Smooth muscle cell (in vitro differentiated cells): Measurements from ENCODE around the gene MDGA2. TPM values are rescaled to one million over a fixed set of nuclear protein-coding genes. Genes with fewer than 3 reads are reported as not detected.
A peak's percentile ranks its signal among the peaks of the same experiment; 100 is the strongest.

Source experiments
- DNase-seq: peaks from one replicate; lab custom pipeline; 2025; ENCODE audit not compliant: unreplicated experiment; lab: John Stamatoyannopoulos, UW
- H2AFZ ChIP-seq: fragments of 200-600 bp; sonication (generic); 2 replicates; pipeline ENCODE4 v1.6.0; 2016; ENCODE audit warnings: antibody characterized with exemption, low read depth, mild to moderate bottlenecking
- H3F3A ChIP-seq: fragments of 200-600 bp; sonication (generic); 2 replicates; pipeline ENCODE4 v1.6.0; 2017; ENCODE audit warnings: antibody characterized with exemption, low read depth
- H3K27ac ChIP-seq: fragments of 200-600 bp; sonication (generic); 2 replicates; pipeline ENCODE4 v1.5.1; 2016; ENCODE audit warnings: low read depth, mild to moderate bottlenecking
- H3K27me3 ChIP-seq: fragments of 200-600 bp; sonication (generic); 2 replicates; pipeline ENCODE4 v1.6.1; 2016; ENCODE audit warnings: low read depth, mild to moderate bottlenecking
- H3K36me3 ChIP-seq: fragments of 200-600 bp; sonication (generic); 2 replicates; pipeline ENCODE4 v1.5.1; 2016; ENCODE audit warnings: low read depth
- H3K4me1 ChIP-seq: fragments of 200-600 bp; sonication (generic); 2 replicates; pipeline ENCODE4 v1.5.1; 2016; ENCODE audit warnings: low read depth
- H3K4me2 ChIP-seq: fragments of 200-600 bp; sonication (generic); 2 replicates; pipeline ENCODE4 v1.6.0; 2016; ENCODE audit warnings: mild to moderate bottlenecking
- H3K4me3 ChIP-seq: fragments of 200-600 bp; sonication (generic); 2 replicates; pipeline ENCODE4 v1.5.1; 2016; ENCODE audit warnings: mild to moderate bottlenecking
- H3K79me2 ChIP-seq: fragments of 200-600 bp; sonication (generic); 2 replicates; pipeline ENCODE4 v1.6.0; 2016; ENCODE audit warnings: low read depth, mild to moderate bottlenecking
- H3K9ac ChIP-seq: fragments of 200-600 bp; sonication (generic); 2 replicates; pipeline ENCODE4 v1.6.0; 2016; ENCODE audit warnings: low read depth
- H3K9me3 ChIP-seq: fragments of 200-600 bp; sonication (generic); replicated peaks from 2 replicates; pipeline ENCODE4 v1.5.1; 2016; ENCODE audit warnings: low read depth
- H4K20me1 ChIP-seq: fragments of 200-600 bp; sonication (generic); 2 replicates; pipeline ENCODE4 v1.6.0; 2016; ENCODE audit warnings: low read depth
- WGBS: methylation state at CpG from one replicate; pipeline ENCODE4 v1.1.7; 2016; ENCODE audit warnings: low lambda C conversion rate; 5-methylcytosine and 5-hydroxymethylcytosine counted together
- polyA plus RNA-seq: library from polyadenylated mRNA; unstranded; fragments of >200 nt; fragmentation: Nextera tagmentation; extraction: Ambion mirVana; gene quantifications from 2 replicates; pipeline ENCODE4 v1.2.1, GENCODE V29; 2016
- total RNA-seq: library from RNA; depleted of rRNA; stranded (reverse); fragments of >200 nt; gene quantifications from 2 replicates; pipeline ENCODE4 v1.2.3, GENCODE V29; 2014
- TF ChIP-seq, protein P1 (sequence below): fragments of 200-600 bp; sonication (generic); IDR thresholded peaks from 2 replicates; pipeline ENCODE4 v1.5.1; 2017; ENCODE audit warnings: borderline replicate concordance, mild to moderate bottlenecking, antibody characterized with exemption; ENCODE audit not compliant: insufficient read depth, poor library complexity, severe bottlenecking

The MDGA2 gene
- total and polyA plus RNA-seq, 2 experiments from 2014 or later, result 1.4 to 1.8 TPM

DNA sequence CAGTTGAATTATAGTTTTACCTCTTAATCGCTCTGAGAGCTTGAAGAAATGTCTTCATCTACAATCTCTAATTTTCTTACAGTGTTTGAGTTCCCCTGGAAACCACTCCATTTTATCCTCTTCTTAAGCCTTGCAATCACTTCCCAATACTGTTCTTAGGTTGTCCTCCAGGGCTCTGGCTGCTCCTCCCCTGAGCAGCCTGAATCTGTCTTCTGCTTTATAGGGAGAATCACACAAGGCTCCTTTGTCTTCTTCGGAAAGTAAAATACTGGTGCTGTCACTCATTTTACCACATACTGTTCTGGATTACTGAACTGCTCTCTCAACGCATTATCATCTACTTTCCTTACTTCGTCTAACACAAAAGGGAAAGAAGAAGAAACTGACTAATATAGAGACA lies 133.7 kb downstream of the MDGA2 start:
- 40% methylated on average over 4 of the region's 4 CpGs for WGBS
- Histone ChIP-seq H3F3A (no peaks in the 10 kb centered on the region), H3K27me3 (no peaks in the 10 kb centered on the region), H4K20me1 (no peaks in the 10 kb centered on the region), H2AFZ (peak overlapping the region; percentile 84), H3K36me3 (no peaks in the 10 kb centered on the region), H3K4me1 (peaks cover 5% of the 10 kb centered on the region), H3K9ac (no peak overlapping the region), H3K27ac (no peak overlapping the region), H3K9me3 (no peaks in the 10 kb centered on the region), H3K4me2 (no peak overlapping the region), H3K4me3 (no peak overlapping the region), H3K79me2 (no peaks in the 10 kb centered on the region)
- DNase-seq, result no peak
- TF ChIP-seq, protein P1, sequence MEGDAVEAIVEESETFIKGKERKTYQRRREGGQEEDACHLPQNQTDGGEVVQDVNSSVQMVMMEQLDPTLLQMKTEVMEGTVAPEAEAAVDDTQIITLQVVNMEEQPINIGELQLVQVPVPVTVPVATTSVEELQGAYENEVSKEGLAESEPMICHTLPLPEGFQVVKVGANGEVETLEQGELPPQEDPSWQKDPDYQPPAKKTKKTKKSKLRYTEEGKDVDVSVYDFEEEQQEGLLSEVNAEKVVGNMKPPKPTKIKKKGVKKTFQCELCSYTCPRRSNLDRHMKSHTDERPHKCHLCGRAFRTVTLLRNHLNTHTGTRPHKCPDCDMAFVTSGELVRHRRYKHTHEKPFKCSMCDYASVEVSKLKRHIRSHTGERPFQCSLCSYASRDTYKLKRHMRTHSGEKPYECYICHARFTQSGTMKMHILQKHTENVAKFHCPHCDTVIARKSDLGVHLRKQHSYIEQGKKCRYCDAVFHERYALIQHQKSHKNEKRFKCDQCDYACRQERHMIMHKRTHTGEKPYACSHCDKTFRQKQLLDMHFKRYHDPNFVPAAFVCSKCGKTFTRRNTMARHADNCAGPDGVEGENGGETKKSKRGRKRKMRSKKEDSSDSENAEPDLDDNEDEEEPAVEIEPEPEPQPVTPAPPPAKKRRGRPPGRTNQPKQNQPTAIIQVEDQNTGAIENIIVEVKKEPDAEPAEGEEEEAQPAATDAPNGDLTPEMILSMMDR, result no peak

DNA sequence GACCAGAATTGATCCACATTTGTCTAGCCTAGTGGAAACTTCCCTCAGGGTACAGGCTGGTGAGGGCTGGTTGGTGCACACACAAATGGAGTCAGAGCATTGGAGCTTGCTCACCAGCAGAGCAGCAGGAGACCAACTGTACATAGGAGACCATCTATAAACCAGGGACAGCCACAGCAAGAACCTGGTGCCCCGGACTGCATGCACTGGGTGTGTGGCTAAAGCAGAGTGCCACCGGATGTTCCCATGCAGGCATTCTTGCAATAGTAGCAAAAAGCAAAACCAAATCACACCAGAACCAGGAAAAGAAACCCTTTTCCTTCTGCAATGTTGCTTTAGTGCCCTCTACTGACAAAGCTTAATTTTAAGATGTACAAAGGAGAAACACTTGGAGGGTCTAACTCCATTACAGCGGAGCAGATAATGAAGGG lies 136.4 kb downstream of the MDGA2 start:
- Histone ChIP-seq H3K27ac (no peak overlapping the region), H4K20me1 (no peaks in the 10 kb centered on the region), H3K36me3 (no peaks in the 10 kb centered on the region), H3K27me3 (no peaks in the 10 kb centered on the region), H3K9me3 (no peaks in the 10 kb centered on the region), H3K4me2 (peak overlapping the region; percentile 36), H3K9ac (no peak overlapping the region), H3K4me1 (peaks cover 5% of the 10 kb centered on the region), H3K79me2 (no peaks in the 10 kb centered on the region), H3K4me3 (no peak overlapping the region), H2AFZ (no peak overlapping the region), H3F3A (no peaks in the 10 kb centered on the region)
- 35% methylated on average over 3 of the region's 3 CpGs for WGBS
- DNase-seq, result no peak
- TF ChIP-seq, protein P1, result peak; percentile 35

DNA sequence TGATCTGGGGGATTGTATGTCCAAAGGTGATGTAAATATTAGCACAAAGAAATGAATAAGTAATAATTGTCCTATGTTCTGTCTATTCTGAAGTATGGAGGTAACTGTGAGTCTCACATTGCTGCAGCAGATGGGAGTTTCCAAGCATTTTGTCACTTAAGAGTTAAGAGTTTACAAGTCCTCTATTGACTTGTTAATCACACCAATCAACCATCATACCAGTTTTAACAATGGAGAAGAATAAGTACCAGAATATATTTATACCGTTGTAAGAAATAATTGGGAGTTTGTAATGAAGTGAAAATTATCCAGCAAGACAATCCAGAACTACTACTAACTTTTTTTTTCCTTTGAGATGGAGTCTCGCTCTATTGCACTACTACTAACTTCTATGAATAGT lies 139.1 kb downstream of the MDGA2 start:
- 58% methylated on average over 2 of the region's 2 CpGs for WGBS
- DNase-seq, result no peak
- Histone ChIP-seq H3K4me3 (no peak overlapping the region), H3K79me2 (no peaks in the 10 kb centered on the region), H3K36me3 (no peaks in the 10 kb centered on the region), H3F3A (no peaks in the 10 kb centered on the region), H3K9ac (no peak overlapping the region), H3K4me2 (no peak overlapping the region), H2AFZ (no peak overlapping the region), H4K20me1 (no peaks in the 10 kb centered on the region), H3K27me3 (no peaks in the 10 kb centered on the region), H3K9me3 (no peaks in the 10 kb centered on the region), H3K4me1 (no peaks in the 10 kb centered on the region), H3K27ac (no peak overlapping the region)
- TF ChIP-seq, protein P1, result no peak

DNA sequence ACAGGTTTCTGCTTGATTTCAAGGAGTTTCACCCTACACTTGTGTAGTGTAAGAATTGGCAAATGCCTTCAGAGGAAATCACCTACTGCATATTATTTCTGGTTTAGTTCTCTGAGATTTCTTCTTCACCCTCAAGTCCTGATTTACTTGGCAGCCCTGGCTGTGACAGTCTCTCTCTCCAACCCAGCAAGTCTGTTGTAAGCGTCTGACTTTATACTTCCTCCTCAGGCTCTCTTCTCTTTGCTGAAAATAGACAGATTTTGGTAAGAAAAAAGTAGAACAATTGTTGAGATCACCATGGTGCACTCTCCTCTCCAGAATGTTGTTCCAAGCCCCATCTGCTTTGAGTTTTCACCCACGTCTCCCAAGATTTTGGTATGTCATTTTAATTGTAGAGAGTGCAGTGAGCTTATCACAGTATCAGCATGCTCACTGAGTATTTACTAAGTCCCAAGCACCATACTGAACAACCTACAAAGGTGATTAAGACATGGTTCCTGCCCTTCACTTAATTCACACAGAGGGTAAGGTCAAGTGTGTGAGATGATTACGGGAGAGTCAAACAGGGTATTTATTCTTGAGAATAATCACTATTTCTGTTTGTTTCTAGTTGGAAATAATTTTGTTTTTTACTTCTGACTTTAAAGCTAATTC lies 148.7 kb downstream of the MDGA2 start:
- H3K9me3 ChIP-seq, result no peaks in the 10 kb centered on the region
- H3K36me3 ChIP-seq, result no peaks in the 10 kb centered on the region
- H3K4me1 ChIP-seq, result no peaks in the 10 kb centered on the region
- no peak overlapping the region for H3K9ac ChIP-seq
- H3F3A ChIP-seq, result no peaks in the 10 kb centered on the region
- no peaks in the 10 kb centered on the region for H3K27me3 ChIP-seq
- H2AFZ ChIP-seq, result no peak overlapping the region
- TF ChIP-seq, protein P1, result no peak
- no peak overlapping the region for H3K4me3 ChIP-seq
- H3K4me2 ChIP-seq, result no peak overlapping the region
- no peaks in the 10 kb centered on the region for H3K79me2 ChIP-seq
- no peaks in the 10 kb centered on the region for H4K20me1 ChIP-seq
- no peak overlapping the region for H3K27ac ChIP-seq
- 87% methylated on average over 3 of the region's 3 CpGs for WGBS
- DNase-seq, result no peak
